ENCODE data around the gene HAND2. TPM values are rescaled to one million over a fixed set of nuclear protein-coding genes. Genes with fewer than 3 reads are reported as not detected.

The HAND2 gene
- total and polyA plus RNA-seq, 7 donors: 0.05 to 0.54 (median 0.13) TPM; not detected in 2

GRCh38 chr4:173535165-173535902 lies 5.3 kb upstream of the HAND2 start:
- 35 to 66% (median 65%) methylated on average over 9 of the region's 9 CpGs for WGBS, 3 donors
- Histone ChIP-seq H3K27ac (no peak overlapping the region), H3K36me3 (ENCODE audit: insufficient read depth in 1 of 2, low read depth in 1 of 2) (no peaks in the 10 kb centered on the region), H3K4me1 (peaks cover 4% of the 10 kb centered on the region), H3K27me3 (ENCODE audit: insufficient read depth in 3 of 3, low read length in 2 of 3) (peaks cover 3 to 91% (median 41%) of the 10 kb centered on the region in 3 donors), H3K9me3 (no peaks in the 10 kb centered on the region), H3K4me3 (no peak overlapping the region)
- intact Hi-C loops (cut with DNase I): no loop called here
- DNase-seq (no peak), ATAC-seq (no peak)
- TF ChIP-seq CTCF (IDR thresholded peaks at IDR 0.05): no peak

DNA sequence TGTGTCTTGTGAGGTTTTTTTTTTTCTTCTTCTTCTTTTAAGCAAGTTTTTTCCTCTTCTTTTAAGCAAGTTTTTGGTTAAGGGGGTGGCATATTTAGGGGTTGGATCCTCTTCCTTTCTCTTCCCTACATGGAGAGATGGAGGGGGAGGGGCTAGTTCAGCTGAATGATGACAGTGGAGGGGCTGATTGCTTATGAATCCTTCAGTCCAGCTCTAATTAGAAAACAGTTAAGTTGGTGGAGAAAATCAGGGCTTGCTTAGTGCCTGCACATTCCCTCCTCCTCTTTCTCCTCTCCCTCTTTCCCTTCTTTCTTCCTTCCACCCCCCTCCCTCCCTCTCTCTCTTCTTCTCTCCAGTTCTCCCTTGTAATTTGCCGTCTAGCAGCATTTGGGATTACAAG lies 4.4 kb upstream of the HAND2 start:
- H3K4me1 ChIP-seq: peaks cover 4% of the 10 kb centered on the region
- DNase-seq: no peak
- ATAC-seq: no peak
- intact Hi-C loops (cut with DNase I): no loop called here
- WGBS, 3 donors: 41 to 60% (median 52%) methylated on average over 1 of the region's 1 CpG
- H3K9me3 ChIP-seq: no peaks in the 10 kb centered on the region
- no peak overlapping the region for H3K27ac ChIP-seq
- no peak for TF ChIP-seq CTCF (IDR thresholded peaks at IDR 0.05)
- H3K27me3 ChIP-seq (ENCODE audit: insufficient read depth in 3 of 3, low read length in 2 of 3): peaks cover 3 to 88% (median 47%) of the 10 kb centered on the region in 3 donors
- H3K36me3 ChIP-seq (ENCODE audit: insufficient read depth in 1 of 2, low read depth in 1 of 2): no peaks in the 10 kb centered on the region
- no peak overlapping the region for H3K4me3 ChIP-seq

DNA sequence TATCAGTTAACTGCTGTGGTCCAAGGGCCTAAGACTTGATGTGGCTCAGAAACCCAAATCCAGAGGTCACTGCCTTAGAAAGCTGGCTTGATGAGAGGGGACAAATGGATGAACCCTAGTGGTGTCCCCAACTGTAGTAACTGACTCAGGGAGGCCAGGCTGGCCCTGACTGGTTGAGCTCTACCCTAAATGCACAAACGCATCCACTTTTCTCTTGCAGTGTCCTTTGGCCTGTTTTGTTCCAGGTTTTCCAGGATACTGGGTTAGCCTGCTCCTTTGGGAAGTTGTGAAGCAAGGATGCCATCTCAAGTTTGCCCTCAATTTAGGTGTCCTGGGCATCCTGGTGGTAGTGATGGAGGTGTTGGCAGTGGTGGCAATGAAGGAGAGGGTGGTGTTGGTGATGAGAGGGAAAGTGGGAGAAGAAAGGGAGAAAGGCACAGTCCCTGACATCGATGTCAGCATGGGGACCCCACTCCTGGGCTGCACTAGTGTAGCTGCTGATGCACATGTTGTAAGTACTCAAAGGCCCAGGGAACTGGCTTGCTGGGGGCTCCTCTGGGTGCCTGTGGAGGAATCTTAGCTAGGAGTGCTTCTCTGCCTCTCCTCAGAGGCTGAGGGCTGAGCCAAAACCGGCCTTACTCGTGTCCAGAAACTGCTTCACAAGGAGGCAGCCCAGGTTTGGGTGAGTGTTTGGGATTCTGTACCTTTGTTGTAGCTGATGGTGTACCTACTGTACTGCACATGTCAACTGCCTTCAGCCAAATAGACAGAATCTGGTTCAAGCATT lies 2.9 kb upstream of the HAND2 start:
- peaks cover 3% of the 10 kb centered on the region for H3K4me1 ChIP-seq
- DNase-seq (no peak), ATAC-seq (no peak)
- no peaks in the 10 kb centered on the region for H3K9me3 ChIP-seq
- H3K36me3 ChIP-seq (ENCODE audit: insufficient read depth in 1 of 2, low read depth in 1 of 2): no peaks in the 10 kb centered on the region
- WGBS, 3 donors: 58 to 66% (median 65%) methylated on average over 4 of the region's 4 CpGs
- H3K27me3 ChIP-seq (ENCODE audit: insufficient read depth in 3 of 3, low read length in 2 of 3): peaks cover 3 to 86% (median 43%) of the 10 kb centered on the region in 3 donors
- H3K27ac ChIP-seq: no peak overlapping the region
- H3K4me3 ChIP-seq: no peak overlapping the region
- no peak for TF ChIP-seq CTCF (IDR thresholded peaks at IDR 0.05)
- intact Hi-C loops (cut with DNase I): no loop called here

DNA sequence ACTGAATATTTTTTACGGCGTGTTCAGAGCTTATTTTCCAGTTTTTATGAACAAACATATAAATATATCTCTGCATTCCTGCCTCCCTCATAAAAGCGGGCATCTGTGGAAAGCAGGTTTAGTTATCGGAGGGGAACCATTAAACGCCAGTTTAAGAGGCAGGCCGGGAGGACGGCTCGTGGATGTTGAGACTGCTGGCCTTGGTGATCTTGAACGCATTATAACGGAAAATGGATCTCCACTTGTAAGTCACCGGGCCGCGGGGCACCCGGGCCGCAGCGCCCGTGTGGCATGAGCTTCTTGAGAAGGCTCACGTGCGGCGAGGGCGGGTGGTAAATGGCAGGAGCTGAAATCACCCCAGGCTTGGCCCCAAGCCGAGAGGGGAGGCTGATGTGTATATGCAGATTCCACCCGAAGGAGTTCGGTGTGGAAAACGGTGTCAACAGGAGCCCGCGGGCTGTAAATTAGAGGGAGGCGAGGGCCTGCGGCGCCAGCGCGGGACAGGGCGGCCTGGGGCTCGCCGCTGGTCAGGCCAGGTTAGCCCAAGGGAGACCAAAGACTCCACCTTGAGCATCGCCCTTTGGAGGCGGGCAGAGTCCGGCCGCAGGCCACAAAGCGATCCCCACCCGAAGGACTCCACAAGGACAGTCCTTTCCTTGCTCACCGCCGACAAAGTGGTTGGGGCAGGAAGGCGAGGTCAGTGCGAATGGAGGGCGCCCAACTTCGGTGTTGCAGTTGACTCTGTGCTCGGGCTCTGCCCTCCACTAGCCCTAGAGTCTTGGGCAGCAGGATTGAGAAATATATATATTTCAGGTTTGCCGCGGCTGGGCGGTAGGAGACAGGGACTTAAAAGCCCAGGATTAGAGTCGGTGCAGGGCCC lies 1.3 kb upstream of the HAND2 start:
- no peak for ATAC-seq
- Histone ChIP-seq H3K36me3 (ENCODE audit: insufficient read depth in 1 of 2, low read depth in 1 of 2) (no peaks in the 10 kb centered on the region), H3K4me3 (no peak overlapping the region), H3K4me1 (peaks cover 3% of the 10 kb centered on the region), H3K9me3 (no peaks in the 10 kb centered on the region), H3K27me3 (ENCODE audit: insufficient read depth in 3 of 3, low read length in 2 of 3) (peaks cover 3 to 84% (median 41%) of the 10 kb centered on the region in 3 donors), H3K27ac (no peak overlapping the region)
- no peak for TF ChIP-seq CTCF (IDR thresholded peaks at IDR 0.05)
- DNase-seq: peak in 1 of 2 donors; percentile 38
- 27 to 41% (median 36%) methylated on average over 52 of the region's 52 CpGs for WGBS, 3 donors
- intact Hi-C loops (cut with DNase I): no loop called here

All from psoas muscle (tissue), 8 donors.